HepG2 (cell line): ENCODE results near the gene KPNA3. TPM values are rescaled to one million over a fixed set of nuclear protein-coding genes. Genes with fewer than 3 reads are reported as not detected.

Source experiments
- ATAC-seq: fragments of 200-7000 bp; cut with Tn5 transposase; 3 replicates; pipeline ENCODE4 v1.9.1; 2020; ENCODE audit warnings: mild to moderate bottlenecking, moderate library complexity
- BruUV-seq: library from RNA; stranded (reverse); fragments of 400-500 nt; replicated peaks from 2 replicates; lab custom pipeline; 2021; lab: Mats Ljungman, UMichigan
- CTCF ChIA-PET: fragments of 300-600 bp; formaldehyde crosslinking; extraction: SDS; loops from one replicate; lab custom pipeline; 2021; ENCODE audit warnings: low total read pairs, inconsistent platforms, low intra/inter-chr PET ratio; lab: Yijun Ruan, JAX
- POLR2A ChIA-PET: fragments of 350-600 bp; sonication (Branson Sonifier 250); formaldehyde crosslinking; loops from one replicate; lab custom pipeline; 2020; ENCODE audit warnings: antibody characterized with exemption, inconsistent platforms; lab: Yijun Ruan, JAX
- DNase-seq: peaks from one replicate; pipeline ENCODE4 v3.0.0-alpha.2; 2015; ENCODE audit warnings: low spot score
- FAIRE-seq: peaks from 3 replicates; lab custom pipeline; 2011; peaks lifted over from hg19 to GRCh38; lab: Jason Lieb, UNC
- H2AFZ ChIP-seq: one replicate; pipeline ENCODE4 v1.6.1; 2011; ENCODE audit warnings: low read length, inconsistent platforms
- H3K27ac ChIP-seq: fragments of 300-600 bp; 3 replicates; pipeline ENCODE4 v1.8.0; 2011; ENCODE audit warnings: mixed run types, mild to moderate bottlenecking, mixed read lengths, low read length, inconsistent platforms; ENCODE audit not compliant: insufficient read depth; ENCODE audit errors: extremely low read length
- H3K27me3 ChIP-seq, 2 experiments: fragments of 200-600 bp in 1 of 2; 2 replicates in 1 of 2; 3 replicates in 1 of 2; pipeline versions ENCODE4 v1.6.0 to v1.8.0; 2011; ENCODE audit warnings: low read length in 2 of 2, mild to moderate bottlenecking in 2 of 2, moderate library complexity in 2 of 2, inconsistent platforms in 1 of 2; ENCODE audit not compliant: insufficient read depth in 2 of 2, control insufficient read depth in 1 of 2
- H3K36me3 ChIP-seq, 2 experiments: fragments of 200-600 bp in 1 of 2; replicated peaks in 1 of 2; 2 replicates in 1 of 2; 3 replicates in 1 of 2; pipeline versions ENCODE4 v1.5.1 to v1.8.0; 2011; ENCODE audit warnings: low read length in 2 of 2, inconsistent platforms in 1 of 2; ENCODE audit not compliant: insufficient read depth in 2 of 2, control insufficient read depth in 1 of 2
- H3K4me1 ChIP-seq: 2 replicates; pipeline ENCODE4 v1.5.1; 2012; ENCODE audit warnings: low read length, inconsistent platforms; ENCODE audit not compliant: insufficient read depth
- H3K4me2 ChIP-seq: 2 replicates; pipeline ENCODE4 v1.6.0; 2011; ENCODE audit warnings: low read depth, low read length, inconsistent platforms
- H3K4me3 ChIP-seq, 3 experiments: fragments of 200-600 bp in 1 of 3; sonication (generic), shearing (Covaris generic) in 1 of 3; replicated peaks in 1 of 3; 2 replicates each; pipeline ENCODE4 v1.5.1; 2011 to 2016; ENCODE audit warnings: low read length in 3 of 3, inconsistent platforms in 2 of 3, low read depth in 2 of 3, mild to moderate bottlenecking in 2 of 3, control low read depth in 1 of 3, mixed read lengths in 1 of 3; ENCODE audit not compliant: insufficient read depth in 1 of 3
- H3K79me2 ChIP-seq: one replicate; pipeline ENCODE4 v1.6.1; 2011; ENCODE audit warnings: low read length, inconsistent platforms; ENCODE audit not compliant: insufficient read depth
- H3K9ac ChIP-seq: 2 replicates; pipeline ENCODE4 v1.6.0; 2011; ENCODE audit warnings: mild to moderate bottlenecking, low read depth, low read length, inconsistent platforms; ENCODE audit not compliant: insufficient read depth
- H3K9me3 ChIP-seq: 2 replicates; pipeline ENCODE4 v1.5.1; 2012; ENCODE audit warnings: mild to moderate bottlenecking, low read length
- H4K20me1 ChIP-seq: 2 replicates; pipeline ENCODE4 v1.6.0; 2011; ENCODE audit warnings: inconsistent platforms, mild to moderate bottlenecking, low read length, moderate library complexity; ENCODE audit not compliant: insufficient read depth
- FOXC1 ChIP-seq: sonication (generic); formaldehyde crosslinking; IDR thresholded peaks from 2 replicates; pipeline ENCODE4 v1.8.0; 2022; ENCODE audit warnings: mild to moderate bottlenecking, missing genetic modification reagents, borderline replicate concordance
- FOXJ3 ChIP-seq: sonication (generic); formaldehyde crosslinking; IDR thresholded peaks from 2 replicates; pipeline ENCODE4 v1.4.0; 2020; ENCODE audit warnings: missing genetic modification reagents, mild to moderate bottlenecking, borderline replicate concordance
- HHEX ChIP-seq: IDR thresholded peaks from 2 replicates; pipeline ENCODE4 v1.6.1; 2016; ENCODE audit warnings: control low read depth
- MIER3 ChIP-seq: IDR thresholded peaks from 2 replicates; pipeline ENCODE4 v1.6.1; 2016; ENCODE audit warnings: missing compliant biosample characterization, borderline replicate concordance
- PHF8 ChIP-seq: sonication (generic); formaldehyde crosslinking; IDR thresholded peaks from 2 replicates; pipeline ENCODE4 v1.5.0; 2020; ENCODE audit warnings: missing genetic modification reagents
- U2AF1 ChIP-seq: fragments of 200-400 bp; formaldehyde crosslinking; optimal IDR thresholded peaks from 2 replicates; pipeline ENCODE3; 2017; ENCODE audit warnings: mild to moderate bottlenecking, low read depth, low read length
- ZBTB42 ChIP-seq: sonication (generic); formaldehyde crosslinking; IDR thresholded peaks from 2 replicates; pipeline ENCODE4 v1.5.0; 2020; ENCODE audit warnings: mild to moderate bottlenecking, missing genetic modification reagents
- ZNF367 ChIP-seq: sonication (generic); formaldehyde crosslinking; IDR thresholded peaks from 2 replicates; pipeline ENCODE4 v1.4.0; 2020; ENCODE audit warnings: missing genetic modification reagents, borderline replicate concordance
- ZNF605 ChIP-seq: sonication (generic); formaldehyde crosslinking; IDR thresholded peaks from 2 replicates; pipeline ENCODE4 v1.8.0; 2022; ENCODE audit warnings: mild to moderate bottlenecking, missing genetic modification reagents
- ZNF709 ChIP-seq: sonication (generic); formaldehyde crosslinking; IDR thresholded peaks from 2 replicates; pipeline ENCODE4 v1.5.0; 2020; ENCODE audit warnings: mild to moderate bottlenecking, missing genetic modification reagents
- WGBS: methylation state at CpG from one replicate; pipeline ENCODE4 v1.1.6; 2017; ENCODE audit warnings: low lambda C conversion rate; 5-methylcytosine and 5-hydroxymethylcytosine counted together
- in situ Hi-C: cut with HindIII; loops from 2 replicates; pipeline ENCODE4 v1.10.0; 2017; ENCODE audit warnings: low pct_unique_long_range_greater_than_20kb; ENCODE audit not compliant: extremely low pct_ligation_motif_present
- intact Hi-C: fragments of 100-400 bp; cut with micrococcal nuclease; formaldehyde crosslinking; loops from one replicate; pipeline ENCODE4 v1.10.0; 2022; ENCODE audit not compliant: unreplicated experiment
- polyA plus RNA-seq, 8 experiments: library from polyadenylated mRNA; depleted of rRNA in 3 of 8; stranded (reverse) in 7 of 8; unstranded in 1 of 8; fragments of >200 nt; fragmentation: Illumina TruSeq in 4 of 8; extraction: Trizol in 4 of 8; gene quantifications; 2 replicates each; pipeline versions ENCODE4 v1.2.1 to v1.2.3, GENCODE V29; 2011 to 2016; ENCODE audit warnings: low read depth in 4 of 8, missing spikeins in 1 of 8, mixed read lengths in 1 of 8; ENCODE audit not compliant: insufficient read depth in 1 of 8
- total RNA-seq, 5 experiments: library from RNA; depleted of rRNA; stranded (reverse); fragments of >200 nt; fragmentation: Illumina TruSeq; extraction: Trizol; gene quantifications; 2 replicates each; pipeline ENCODE4 v1.2.3, GENCODE V29; 2016; ENCODE audit warnings: low read depth in 1 of 5
- TF ChIP-seq, protein P1 (sequence below): sonication (generic); formaldehyde crosslinking; conservative IDR thresholded peaks from 2 replicates; pipeline ENCODE4 v1.8.1; 2023; ENCODE audit warnings: missing genetic modification reagents
- TF ChIP-seq, protein P2 (sequence below): sonication (generic); formaldehyde crosslinking; IDR thresholded peaks from 2 replicates; pipeline ENCODE4 v1.4.0; 2020; ENCODE audit warnings: missing genetic modification reagents
- TF ChIP-seq, protein P3 (sequence below): sonication (generic); formaldehyde crosslinking; IDR thresholded peaks from 2 replicates; pipeline ENCODE4 v1.5.0; 2020; ENCODE audit warnings: mild to moderate bottlenecking, missing genetic modification reagents
- TF ChIP-seq, protein P4 (sequence below): sonication (generic); formaldehyde crosslinking; conservative IDR thresholded peaks from 2 replicates; pipeline ENCODE4 v1.4.0; 2020; ENCODE audit warnings: missing genetic modification reagents
- TF ChIP-seq, protein P5 (sequence below): IDR thresholded peaks from 2 replicates; pipeline ENCODE4 v1.6.1; 2016; ENCODE audit warnings: mild to moderate bottlenecking, missing biosample characterization, missing genetic modification reagents
- TF ChIP-seq, protein P6 (sequence below), 2 experiments: sonication (generic) in 1 of 2; formaldehyde crosslinking in 1 of 2; IDR thresholded peaks; 2 replicates each; pipeline versions ENCODE4 v1.4.0 to v1.6.1; 2018 to 2020; ENCODE audit warnings: missing genetic modification reagents in 2 of 2, borderline replicate concordance in 1 of 2, low read depth in 1 of 2, mild to moderate bottlenecking in 1 of 2, missing biosample characterization in 1 of 2

The KPNA3 gene
- total and polyA plus RNA-seq, 2 of the 13 experiments (the other 11 are each of a cell fraction or from before 2014, with no cell fraction given) = 13.0 to 28.9 TPM

DNA sequence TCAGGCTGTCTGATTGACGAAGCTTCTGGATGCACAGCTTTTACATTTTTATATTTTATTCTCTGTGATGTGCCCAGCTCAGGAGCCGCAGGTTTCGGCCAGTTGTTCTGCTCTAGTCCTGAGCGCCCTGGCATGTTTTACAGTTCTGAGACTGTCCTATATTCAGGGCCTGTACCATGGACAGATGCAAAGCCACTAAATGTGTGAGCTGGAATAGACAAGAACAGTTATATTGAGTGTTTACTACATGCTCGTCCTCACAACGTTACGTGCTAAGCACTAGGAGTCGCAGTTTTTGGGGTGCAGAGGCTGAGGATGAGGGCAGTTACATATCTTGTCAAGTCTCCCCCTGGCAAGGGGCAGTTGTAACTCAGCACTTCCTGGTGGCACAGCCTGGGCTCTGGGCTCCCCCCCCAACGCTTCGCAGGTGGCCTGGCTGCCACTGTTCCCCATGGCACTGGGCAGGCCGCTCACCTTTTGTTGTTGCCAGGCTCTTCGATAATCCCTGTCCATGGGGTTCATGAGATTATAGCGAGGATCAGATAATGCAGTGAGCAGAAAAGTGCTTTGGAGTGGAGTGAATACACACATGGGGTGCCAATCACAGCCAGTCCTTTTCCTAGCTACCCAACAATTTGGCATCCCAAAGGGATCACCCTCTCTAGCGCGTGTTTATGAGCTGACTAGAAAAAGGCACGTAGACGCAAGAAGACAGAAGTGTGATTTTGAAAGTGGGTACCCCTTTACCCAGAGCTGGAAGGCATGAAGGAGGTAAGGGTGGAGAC lies 140.7 kb downstream of the KPNA3 start:
- POLR2A ChIA-PET = no interaction called here
- no peak for ATAC-seq
- TF ChIP-seq ZNF367 (CRISPR knock-in tag) (no peak), FOXC1 (CRISPR knock-in tag) (no peak), ZNF605 (CRISPR knock-in tag) (no peak), PHF8 (CRISPR knock-in tag) (no peak), FOXJ3 (CRISPR knock-in tag) (no peak), ZNF709 (no peak), MIER3 (no peak), HHEX (CRISPR knock-in tag) (no peak), ZBTB42 (CRISPR knock-in tag) (no peak), U2AF1 (no peak)
- TF ChIP-seq, protein P1, sequence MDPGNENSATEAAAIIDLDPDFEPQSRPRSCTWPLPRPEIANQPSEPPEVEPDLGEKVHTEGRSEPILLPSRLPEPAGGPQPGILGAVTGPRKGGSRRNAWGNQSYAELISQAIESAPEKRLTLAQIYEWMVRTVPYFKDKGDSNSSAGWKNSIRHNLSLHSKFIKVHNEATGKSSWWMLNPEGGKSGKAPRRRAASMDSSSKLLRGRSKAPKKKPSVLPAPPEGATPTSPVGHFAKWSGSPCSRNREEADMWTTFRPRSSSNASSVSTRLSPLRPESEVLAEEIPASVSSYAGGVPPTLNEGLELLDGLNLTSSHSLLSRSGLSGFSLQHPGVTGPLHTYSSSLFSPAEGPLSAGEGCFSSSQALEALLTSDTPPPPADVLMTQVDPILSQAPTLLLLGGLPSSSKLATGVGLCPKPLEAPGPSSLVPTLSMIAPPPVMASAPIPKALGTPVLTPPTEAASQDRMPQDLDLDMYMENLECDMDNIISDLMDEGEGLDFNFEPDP (CRISPR knock-in tag) = no peak
- TF ChIP-seq, protein P2, sequence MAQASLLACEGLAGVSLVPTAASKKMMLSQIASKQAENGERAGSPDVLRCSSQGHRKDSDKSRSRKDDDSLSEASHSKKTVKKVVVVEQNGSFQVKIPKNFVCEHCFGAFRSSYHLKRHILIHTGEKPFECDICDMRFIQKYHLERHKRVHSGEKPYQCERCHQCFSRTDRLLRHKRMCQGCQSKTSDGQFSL (CRISPR knock-in tag) = no peak
- TF ChIP-seq, protein P3, sequence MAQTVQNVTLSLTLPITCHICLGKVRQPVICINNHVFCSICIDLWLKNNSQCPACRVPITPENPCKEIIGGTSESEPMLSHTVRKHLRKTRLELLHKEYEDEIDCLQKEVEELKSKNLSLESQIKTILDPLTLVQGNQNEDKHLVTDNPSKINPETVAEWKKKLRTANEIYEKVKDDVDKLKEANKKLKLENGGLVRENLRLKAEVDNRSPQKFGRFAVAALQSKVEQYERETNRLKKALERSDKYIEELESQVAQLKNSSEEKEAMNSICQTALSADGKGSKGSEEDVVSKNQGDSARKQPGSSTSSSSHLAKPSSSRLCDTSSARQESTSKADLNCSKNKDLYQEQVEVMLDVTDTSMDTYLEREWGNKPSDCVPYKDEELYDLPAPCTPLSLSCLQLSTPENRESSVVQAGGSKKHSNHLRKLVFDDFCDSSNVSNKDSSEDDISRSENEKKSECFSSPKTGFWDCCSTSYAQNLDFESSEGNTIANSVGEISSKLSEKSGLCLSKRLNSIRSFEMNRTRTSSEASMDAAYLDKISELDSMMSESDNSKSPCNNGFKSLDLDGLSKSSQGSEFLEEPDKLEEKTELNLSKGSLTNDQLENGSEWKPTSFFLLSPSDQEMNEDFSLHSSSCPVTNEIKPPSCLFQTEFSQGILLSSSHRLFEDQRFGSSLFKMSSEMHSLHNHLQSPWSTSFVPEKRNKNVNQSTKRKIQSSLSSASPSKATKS (CRISPR knock-in tag) = no peak
- TF ChIP-seq, protein P4, sequence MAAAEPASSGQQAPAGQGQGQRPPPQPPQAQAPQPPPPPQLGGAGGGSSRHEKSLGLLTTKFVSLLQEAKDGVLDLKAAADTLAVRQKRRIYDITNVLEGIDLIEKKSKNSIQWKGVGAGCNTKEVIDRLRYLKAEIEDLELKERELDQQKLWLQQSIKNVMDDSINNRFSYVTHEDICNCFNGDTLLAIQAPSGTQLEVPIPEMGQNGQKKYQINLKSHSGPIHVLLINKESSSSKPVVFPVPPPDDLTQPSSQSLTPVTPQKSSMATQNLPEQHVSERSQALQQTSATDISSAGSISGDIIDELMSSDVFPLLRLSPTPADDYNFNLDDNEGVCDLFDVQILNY (CRISPR knock-in tag) = no peak
- TF ChIP-seq, protein P5, sequence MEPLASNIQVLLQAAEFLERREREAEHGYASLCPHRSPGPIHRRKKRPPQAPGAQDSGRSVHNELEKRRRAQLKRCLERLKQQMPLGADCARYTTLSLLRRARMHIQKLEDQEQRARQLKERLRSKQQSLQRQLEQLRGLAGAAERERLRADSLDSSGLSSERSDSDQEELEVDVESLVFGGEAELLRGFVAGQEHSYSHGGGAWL = no peak
- TF ChIP-seq, protein P6, sequence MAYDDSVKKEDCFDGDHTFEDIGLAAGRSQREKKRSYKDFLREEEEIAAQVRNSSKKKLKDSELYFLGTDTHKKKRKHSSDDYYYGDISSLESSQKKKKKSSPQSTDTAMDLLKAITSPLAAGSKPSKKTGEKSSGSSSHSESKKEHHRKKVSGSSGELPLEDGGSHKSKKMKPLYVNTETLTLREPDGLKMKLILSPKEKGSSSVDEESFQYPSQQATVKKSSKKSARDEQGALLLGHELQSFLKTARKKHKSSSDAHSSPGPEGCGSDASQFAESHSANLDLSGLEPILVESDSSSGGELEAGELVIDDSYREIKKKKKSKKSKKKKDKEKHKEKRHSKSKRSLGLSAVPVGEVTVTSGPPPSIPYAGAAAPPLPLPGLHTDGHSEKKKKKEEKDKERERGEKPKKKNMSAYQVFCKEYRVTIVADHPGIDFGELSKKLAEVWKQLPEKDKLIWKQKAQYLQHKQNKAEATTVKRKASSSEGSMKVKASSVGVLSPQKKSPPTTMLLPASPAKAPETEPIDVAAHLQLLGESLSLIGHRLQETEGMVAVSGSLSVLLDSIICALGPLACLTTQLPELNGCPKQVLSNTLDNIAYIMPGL (CRISPR knock-in tag; IDR thresholded peaks at IDR 0.05; ENCODE audit: borderline replicate concordance in 1 of 2, low read depth in 1 of 2) = no peak

More for the DNA sequence above, 140.7 kb downstream of the KPNA3 start:
- H4K20me1 ChIP-seq = no peaks in the 10 kb centered on the region
- H3K4me2 ChIP-seq = no peak overlapping the region
- intact Hi-C loops (loop anchor here (1.0 kb wide), 1 partner anchor 197 kb away; no protein-coding TSS in a partner anchor), in situ Hi-C loops (loop anchor here (25.0 kb wide), 3 partner anchors 1161 to 1411 kb away; partner anchors contain the start of gene RNASEH2B)
- no peaks in the 10 kb centered on the region for H3K79me2 ChIP-seq
- no peak overlapping the region for H3K27ac ChIP-seq
- H3K9me3 ChIP-seq = no peaks in the 10 kb centered on the region
- no peak overlapping the region for H3K4me3 ChIP-seq
- H3K27me3 ChIP-seq = no peaks in the 10 kb centered on the region
- H2AFZ ChIP-seq = no peak overlapping the region
- FAIRE-seq (no peak), DNase-seq (no peak)
- CTCF ChIA-PET = no interaction called here
- H3K9ac ChIP-seq = no peak overlapping the region
- no TSS peak for BruUV-seq
- 85% methylated on average over 16 of the region's 17 CpGs for WGBS
- peaks cover 5% of the 10 kb centered on the region; the same call in 1 of the 2 replicates for H3K4me1 ChIP-seq
- H3K36me3 ChIP-seq = no peaks in the 10 kb centered on the region
